ENCODE measurements around the gene ATP9B. TPM values are rescaled to one million over a fixed set of nuclear protein-coding genes. Genes with fewer than 3 reads are reported as not detected.
"Not testable (repeated sequence)": the region's sequence is repeated elsewhere in the genome, so short reads cannot be mapped to it uniquely, and the experiment has no call there.

ATP9B gene
- total RNA-seq, 1 experiment from 2014 or later: 11.7 TPM

DNA sequence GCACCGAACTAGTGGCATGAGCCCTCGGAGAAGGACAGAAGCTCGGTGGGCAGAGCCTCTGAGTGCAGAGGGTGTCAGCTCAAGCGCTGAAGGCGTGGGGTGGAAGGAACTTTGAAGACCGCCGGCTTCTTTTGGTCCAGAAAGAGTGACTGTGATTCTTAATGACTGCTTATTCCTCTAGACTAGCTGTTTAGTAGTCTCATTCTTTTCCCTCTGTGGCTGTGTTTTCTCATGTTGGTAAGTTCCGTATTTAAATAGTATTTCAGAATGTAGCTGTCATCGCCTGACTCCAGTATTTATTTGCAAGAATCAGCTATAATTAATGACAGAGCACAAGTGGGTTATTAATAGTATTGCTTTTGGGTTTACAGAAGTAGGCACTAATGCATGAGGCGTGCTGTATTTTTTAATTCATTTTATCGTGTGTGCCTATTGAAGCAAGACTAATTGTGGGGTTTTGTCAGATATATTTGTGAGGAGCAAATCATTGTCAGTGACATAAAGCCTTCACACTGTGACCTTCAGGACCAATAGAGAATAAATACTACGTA lies 245.7 kb downstream of the ATP9B start:
- no peaks in the 10 kb centered on the region for H3K27me3 ChIP-seq
- H3K4me3 ChIP-seq: no peak overlapping the region
- no peak for DNase-seq

GRCh38 chr18:79315596-79315995 lies 246.4 kb downstream of the ATP9B start:
- no peak for DNase-seq
- Histone ChIP-seq H3K27me3 (no peaks in the 10 kb centered on the region), H3K9me3 (no peaks in the 10 kb centered on the region), H3K36me3 (no peaks in the 10 kb centered on the region), H3K4me3 (no peak overlapping the region)

More for the DNA sequence above, 245.7 kb downstream of the ATP9B start:
- Histone ChIP-seq H3K9me3 (no peaks in the 10 kb centered on the region), H3K36me3 (no peaks in the 10 kb centered on the region)

DNA sequence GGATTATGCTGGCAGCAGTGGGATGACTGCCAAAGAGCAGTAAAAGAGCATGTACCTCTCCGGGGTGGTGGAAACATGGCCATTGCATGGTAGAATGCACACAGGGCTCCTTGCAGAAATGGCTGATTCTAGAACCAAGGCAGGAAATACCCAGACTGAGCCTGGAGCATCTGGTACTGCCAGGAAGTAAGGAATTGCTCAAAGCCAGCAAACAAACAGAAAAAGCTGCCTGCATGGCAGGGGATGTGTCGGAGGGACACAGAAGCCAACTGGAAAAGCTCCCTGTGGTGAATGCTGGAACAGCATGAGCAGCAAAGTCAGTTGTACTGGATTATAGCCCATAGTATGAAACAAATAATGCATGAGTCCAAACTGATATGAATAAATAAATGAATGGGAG lies 248.5 kb downstream of the ATP9B start:
- H3K4me3 ChIP-seq: no peak overlapping the region

GRCh38 chr18:79318142-79318673 lies 249.0 kb downstream of the ATP9B start:
- no peaks in the 10 kb centered on the region for H3K36me3 ChIP-seq
- no peaks in the 10 kb centered on the region for H3K9me3 ChIP-seq
- DNase-seq: no peak
- no peaks in the 10 kb centered on the region for H3K27me3 ChIP-seq
- H3K4me3 ChIP-seq: no peak overlapping the region

More for the DNA sequence above, 248.5 kb downstream of the ATP9B start:
- Histone ChIP-seq H3K27me3 (no peaks in the 10 kb centered on the region), H3K9me3 (no peaks in the 10 kb centered on the region), H3K36me3 (no peaks in the 10 kb centered on the region)
- DNase-seq: peak; percentile 62

DNA sequence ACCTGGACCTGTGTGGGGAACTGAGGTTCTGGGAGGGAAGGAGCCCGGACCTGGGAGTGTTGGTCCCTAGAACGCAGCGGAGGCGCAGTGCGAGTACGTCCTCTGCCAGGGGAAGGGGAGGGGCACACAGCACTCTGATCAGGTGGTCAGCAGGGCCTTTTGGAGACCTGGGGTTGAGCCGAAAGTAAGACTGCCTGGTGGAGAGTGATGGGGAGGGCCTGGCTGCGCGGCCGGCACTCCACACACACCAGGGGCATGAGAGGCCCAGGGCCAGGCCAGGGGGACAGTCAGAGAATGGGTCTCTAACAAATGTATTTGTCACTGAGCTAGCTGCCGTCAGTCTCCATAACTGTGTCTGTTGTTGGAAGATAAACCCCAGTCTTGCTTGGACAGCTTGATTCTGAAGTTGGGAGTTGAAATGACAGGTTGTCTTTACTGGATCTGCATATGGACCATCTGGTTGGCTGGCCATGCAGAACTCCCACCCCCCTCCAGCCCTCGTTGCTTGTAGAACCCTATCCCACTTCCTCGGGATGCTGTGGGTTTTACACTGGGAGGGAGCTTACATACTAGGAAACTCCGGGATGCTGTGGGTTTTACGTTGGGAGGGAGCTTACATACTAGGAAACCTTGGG lies 251.1 kb downstream of the ATP9B start:
- Histone ChIP-seq H3K36me3 (no peaks in the 10 kb centered on the region), H3K27me3 (no peaks in the 10 kb centered on the region), H3K4me3 (no peak overlapping the region), H3K9me3 (no peaks in the 10 kb centered on the region)
- DNase-seq: no peak

DNA sequence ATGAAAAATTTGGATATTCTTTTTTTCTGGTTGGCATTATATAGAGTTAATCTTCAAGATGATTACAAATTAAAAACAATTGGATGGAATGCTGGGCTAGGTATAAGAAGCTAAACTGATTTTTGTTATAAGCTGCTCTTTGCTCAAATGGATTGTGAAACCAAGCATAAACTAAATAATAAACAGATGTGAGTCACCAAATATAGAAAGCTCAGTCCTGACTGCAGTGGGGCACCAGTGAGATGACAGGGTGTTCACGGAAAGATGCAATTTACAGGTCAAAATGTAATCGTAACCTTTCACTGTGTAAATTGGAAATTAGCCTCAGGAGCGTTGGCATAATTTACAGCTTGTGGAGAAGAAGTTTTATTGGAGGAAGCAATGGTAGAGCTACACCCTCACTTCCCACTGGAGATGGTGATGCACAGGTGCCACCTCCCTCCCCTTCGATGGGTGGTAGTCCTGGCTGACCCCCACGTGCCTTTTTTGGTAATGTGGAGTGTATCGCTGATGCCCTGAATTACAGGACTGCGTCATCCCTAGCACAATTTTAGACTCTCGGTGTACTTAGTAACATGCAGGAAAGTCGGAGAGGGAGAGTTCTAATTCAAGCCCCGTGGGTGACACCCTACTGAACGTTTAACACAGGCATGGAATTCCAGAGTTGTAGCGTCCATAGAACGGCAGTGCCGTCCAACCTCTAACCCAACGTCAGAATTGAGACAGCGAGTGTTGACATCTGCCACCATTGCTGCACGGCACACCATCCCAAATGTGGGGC lies 252.6 kb downstream of the ATP9B start:
- DNase-seq: no peak
- no peaks in the 10 kb centered on the region for H3K36me3 ChIP-seq
- no peak overlapping the region for H3K4me3 ChIP-seq
- no peaks in the 10 kb centered on the region for H3K27me3 ChIP-seq
- no peaks in the 10 kb centered on the region for H3K9me3 ChIP-seq

GRCh38 chr18:79322441-79322840 lies 253.2 kb downstream of the ATP9B start:
- Histone ChIP-seq H3K36me3 (no peaks in the 10 kb centered on the region), H3K4me3 (no peak overlapping the region), H3K27me3 (no peaks in the 10 kb centered on the region), H3K9me3 (no peaks in the 10 kb centered on the region)
- no peak for DNase-seq

DNA sequence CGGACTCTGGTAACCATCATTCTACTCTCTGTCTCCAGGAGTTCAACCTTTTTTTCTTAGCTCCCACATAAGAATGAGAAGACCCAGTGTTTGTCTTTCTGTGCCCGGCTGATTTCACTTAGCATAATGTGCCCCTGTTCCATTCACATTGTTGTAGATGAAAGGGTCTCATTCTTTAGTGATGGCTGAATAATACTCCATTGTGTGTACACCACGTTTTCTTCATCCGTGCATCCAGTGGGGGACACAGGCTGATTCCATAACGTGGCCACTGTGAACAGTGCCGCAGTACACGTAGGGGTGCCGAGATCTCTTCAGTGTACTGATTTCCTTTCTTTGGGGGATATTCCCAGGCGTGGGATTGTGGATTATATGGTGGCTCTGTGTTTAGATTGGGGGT lies 254.3 kb downstream of the ATP9B start:
- no peak overlapping the region for H3K4me3 ChIP-seq
- no peak for DNase-seq
- H3K27me3 ChIP-seq: no peaks in the 10 kb centered on the region
- no peaks in the 10 kb centered on the region for H3K36me3 ChIP-seq
- H3K9me3 ChIP-seq: no peaks in the 10 kb centered on the region

DNA sequence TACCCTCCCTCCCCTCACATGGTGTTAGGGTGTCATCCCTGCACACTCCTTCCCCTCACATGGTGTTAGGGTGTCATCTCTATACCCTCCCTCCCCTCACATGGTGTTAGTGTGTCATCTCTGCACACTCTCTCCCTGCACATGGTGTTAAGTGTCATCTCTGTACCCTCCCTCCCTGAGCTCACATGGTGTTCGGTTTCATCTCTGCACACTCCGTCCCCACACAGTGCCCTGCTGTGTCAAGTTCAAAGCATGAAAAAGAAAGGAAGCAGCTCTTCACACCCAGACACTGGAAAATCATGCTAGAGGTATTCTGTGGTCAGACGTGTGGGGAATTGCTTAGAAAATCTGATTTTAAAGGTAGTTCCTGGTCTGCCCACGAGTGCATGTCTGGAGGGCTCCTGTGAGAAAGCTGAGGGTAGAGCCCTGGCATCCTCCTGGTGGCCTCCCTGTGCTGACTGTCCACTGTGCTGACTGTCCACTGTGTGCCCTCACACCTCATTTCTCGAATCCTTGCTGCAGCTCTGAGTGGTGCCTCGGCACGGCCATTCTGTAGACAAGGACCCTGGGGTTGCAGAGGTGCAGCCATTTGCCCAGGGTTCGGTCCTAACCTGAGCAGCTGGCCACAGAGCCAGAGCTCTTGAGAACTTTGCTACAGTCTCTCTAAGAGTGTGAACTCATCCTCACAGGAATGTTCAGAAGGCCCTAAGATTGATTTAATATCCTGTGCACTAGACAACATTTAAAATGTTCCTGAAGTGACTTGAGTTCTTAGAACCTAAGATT lies 257.4 kb downstream of the ATP9B start:
- no peak overlapping the region for H3K4me3 ChIP-seq
- no peaks in the 10 kb centered on the region for H3K27me3 ChIP-seq
- no peaks in the 10 kb centered on the region for H3K9me3 ChIP-seq
- no peaks in the 10 kb centered on the region for H3K36me3 ChIP-seq
- no peak for DNase-seq

DNA sequence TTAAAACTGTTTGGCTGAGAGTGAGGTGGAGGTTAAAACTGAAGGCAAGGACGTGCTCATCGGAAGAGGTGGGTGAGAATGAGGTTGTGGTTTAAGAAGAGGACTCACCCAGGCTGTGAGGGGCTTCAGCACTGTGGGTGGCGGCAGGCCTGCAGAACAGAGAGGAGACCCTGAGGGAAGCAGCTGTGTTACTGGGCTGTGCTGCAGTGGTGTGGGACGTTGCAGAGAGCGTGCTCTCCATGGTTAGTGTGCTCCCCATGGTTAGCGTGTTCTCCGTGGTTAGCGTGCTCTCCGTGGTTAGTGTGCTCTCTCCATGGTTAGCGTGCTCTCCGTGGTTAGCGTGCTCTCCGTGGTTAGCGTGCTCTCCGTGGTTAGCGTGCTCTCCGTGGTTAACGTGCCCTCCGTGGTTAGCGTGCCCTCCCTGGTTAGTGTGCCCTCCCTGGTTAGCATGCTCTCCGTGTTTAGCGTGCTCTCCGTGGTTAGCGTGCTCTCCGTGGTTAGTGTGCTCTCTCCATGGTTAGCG lies 258.1 kb downstream of the ATP9B start:
- DNase-seq: no peak
- Histone ChIP-seq H3K27me3 (no peaks in the 10 kb centered on the region), H3K4me3 (no peak overlapping the region), H3K36me3 (no peaks in the 10 kb centered on the region), H3K9me3 (no peaks in the 10 kb centered on the region)

DNA sequence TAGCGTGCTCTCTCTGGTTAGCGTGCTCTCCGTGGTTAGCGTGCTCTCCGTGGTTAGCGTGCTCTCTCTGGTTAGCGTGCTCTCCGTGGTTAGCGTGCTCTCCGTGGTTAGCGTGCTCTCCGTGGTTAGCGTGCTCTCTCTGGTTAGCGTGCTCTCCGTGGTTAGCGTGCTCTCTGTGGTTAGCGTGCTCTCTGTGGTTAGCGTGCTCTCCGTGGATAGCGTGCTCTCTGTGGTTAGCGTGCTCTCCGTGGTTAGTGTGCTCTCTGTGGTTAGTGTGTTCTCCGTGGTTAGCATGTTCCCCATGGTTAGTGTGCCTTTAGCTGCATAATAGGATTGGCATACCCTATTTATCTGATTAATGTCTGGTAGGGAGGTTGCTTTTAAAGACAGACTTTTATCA lies 258.7 kb downstream of the ATP9B start:
- not testable (repeated sequence) for H3K4me3 ChIP-seq, H3K27me3 ChIP-seq, H3K9me3 ChIP-seq, DNase-seq, H3K36me3 ChIP-seq

DNA sequence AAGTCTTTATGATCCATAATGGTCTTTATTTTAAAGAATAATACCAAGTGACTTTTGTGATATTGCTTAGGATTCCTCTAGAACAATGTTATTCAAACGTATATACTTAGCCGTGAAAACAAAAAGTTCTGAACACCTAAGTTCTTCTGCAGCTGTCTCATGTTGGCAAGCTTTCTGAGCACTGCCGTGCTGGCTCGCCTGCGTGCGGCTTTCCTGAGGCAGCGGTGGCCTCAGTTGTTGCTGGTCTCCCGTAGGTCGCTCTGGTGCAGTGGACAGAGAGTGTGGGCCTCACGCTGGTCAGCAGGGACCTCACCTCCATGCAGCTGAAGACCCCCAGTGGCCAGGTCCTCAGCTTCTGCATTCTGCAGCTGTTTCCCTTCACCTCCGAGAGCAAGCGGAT lies 259.7 kb downstream of the ATP9B start:
- Histone ChIP-seq H3K4me3 (no peak overlapping the region), H3K36me3 (no peaks in the 10 kb centered on the region), H3K27me3 (no peaks in the 10 kb centered on the region), H3K9me3 (no peaks in the 10 kb centered on the region)
- no peak for DNase-seq

DNA sequence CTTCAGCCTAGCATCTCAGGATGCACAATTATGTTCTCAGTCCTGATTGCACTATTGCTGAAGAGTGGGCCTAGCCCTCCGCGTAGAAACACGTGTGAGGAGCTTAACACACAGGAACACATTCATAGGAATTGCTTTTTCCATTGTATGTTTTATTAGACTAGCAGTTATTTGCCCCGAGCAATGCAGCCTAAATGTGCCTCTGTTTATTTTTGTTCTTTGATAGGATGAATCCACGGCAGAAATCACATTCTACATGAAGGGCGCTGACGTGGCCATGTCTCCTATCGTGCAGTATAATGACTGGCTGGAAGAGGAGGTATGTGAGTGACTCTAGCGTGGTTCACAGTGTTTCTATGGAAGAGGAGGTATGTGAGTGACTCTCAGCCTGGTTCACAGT lies 260.6 kb downstream of the ATP9B start:
- H3K27me3 ChIP-seq: no peaks in the 10 kb centered on the region
- H3K4me3 ChIP-seq: no peak overlapping the region
- no peaks in the 10 kb centered on the region for H3K36me3 ChIP-seq
- H3K9me3 ChIP-seq: no peaks in the 10 kb centered on the region
- DNase-seq: no peak

DNA sequence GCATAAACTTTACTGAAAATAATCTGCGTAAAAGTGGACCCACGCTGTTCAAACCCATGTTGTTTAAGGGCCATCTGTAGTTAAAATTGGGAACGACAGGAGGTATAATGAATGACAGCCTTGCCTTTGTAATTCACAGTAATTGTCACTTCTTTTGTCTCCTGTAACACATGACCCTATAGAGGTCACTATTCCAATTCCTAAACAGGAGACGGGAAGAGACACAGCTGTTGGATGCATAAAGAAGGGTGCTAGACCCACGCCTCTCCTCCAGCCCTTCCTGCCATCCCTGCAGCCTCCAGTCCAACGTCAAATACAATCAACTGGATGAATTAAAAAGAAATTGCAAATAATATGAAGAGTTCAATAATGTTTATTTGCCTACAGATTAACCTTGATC lies 263.5 kb downstream of the ATP9B start:
- no peaks in the 10 kb centered on the region for H3K36me3 ChIP-seq
- H3K9me3 ChIP-seq: no peaks in the 10 kb centered on the region
- H3K27me3 ChIP-seq: no peaks in the 10 kb centered on the region
- no peak overlapping the region for H3K4me3 ChIP-seq
- DNase-seq: no peak

DNA sequence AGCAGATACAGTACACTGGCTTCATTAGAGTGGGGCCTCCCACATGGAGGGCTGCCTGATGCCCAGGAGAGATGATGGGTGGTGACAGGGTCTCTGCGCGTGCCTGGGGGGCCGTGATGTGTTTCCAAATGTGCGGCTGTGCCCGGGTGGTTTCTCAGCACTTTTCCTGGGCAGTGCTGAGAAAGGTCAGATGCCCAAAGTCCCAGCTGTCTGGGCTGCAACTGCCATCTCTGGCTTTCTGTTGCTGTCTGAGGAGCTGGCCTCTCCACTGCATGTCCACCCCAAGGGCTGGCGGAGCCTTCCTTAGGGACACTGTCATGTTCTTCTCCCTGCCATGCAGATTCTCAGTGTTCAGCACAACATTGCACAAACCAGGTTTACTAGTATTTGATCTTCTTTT lies 263.9 kb downstream of the ATP9B start:
- no peaks in the 10 kb centered on the region for H3K27me3 ChIP-seq

GRCh38 chr18:79334496-79335233 lies 265.5 kb downstream of the ATP9B start:
- no peak for DNase-seq
- Histone ChIP-seq H3K36me3 (no peaks in the 10 kb centered on the region), H3K9me3 (no peaks in the 10 kb centered on the region), H3K4me3 (no peak overlapping the region), H3K27me3 (no peaks in the 10 kb centered on the region)

More for the DNA sequence above, 263.9 kb downstream of the ATP9B start:
- DNase-seq: no peak
- H3K9me3 ChIP-seq: no peaks in the 10 kb centered on the region
- H3K4me3 ChIP-seq: no peak overlapping the region
- H3K36me3 ChIP-seq: no peaks in the 10 kb centered on the region

Measured in MG63 (cell line).